Astrocyte (in vitro differentiated cells and primary cell): ENCODE data around the gene PRRT4. TPM values are rescaled to one million over a fixed set of nuclear protein-coding genes. Genes with fewer than 3 reads are reported as not detected.

Source experiments
- DNase-seq: peaks from one replicate; pipeline ENCODE4 v3.0.0-alpha.2; 2010; ENCODE audit warnings: low read depth
- FAIRE-seq: peaks from 2 replicates; lab custom pipeline; 2011; peaks lifted over from hg19 to GRCh38; lab: Jason Lieb, UNC
- H2AFZ ChIP-seq: 2 replicates; pipeline ENCODE4 v1.6.0; 2012; ENCODE audit warnings: low read depth, low read length, inconsistent platforms
- H3K27ac ChIP-seq: 2 replicates; pipeline ENCODE4 v1.5.1; 2011; ENCODE audit warnings: low read depth, low read length, inconsistent platforms
- H3K27me3 ChIP-seq: 2 replicates; pipeline ENCODE4 v1.6.0; 2011; ENCODE audit warnings: low read length, inconsistent platforms; ENCODE audit not compliant: insufficient read depth
- H3K36me3 ChIP-seq: 2 replicates; pipeline ENCODE4 v1.5.1; 2011; ENCODE audit warnings: low read length, inconsistent platforms; ENCODE audit not compliant: insufficient read depth
- H3K4me1 ChIP-seq: 2 replicates; pipeline ENCODE4 v1.5.1; 2011; ENCODE audit warnings: low read length, inconsistent platforms; ENCODE audit not compliant: insufficient read depth
- H3K4me2 ChIP-seq: 2 replicates; pipeline ENCODE4 v1.6.0; 2012; ENCODE audit warnings: low read length, inconsistent platforms
- H3K4me3 ChIP-seq: 2 replicates; pipeline ENCODE4 v1.5.1; 2011; ENCODE audit warnings: low read depth, mild to moderate bottlenecking, low read length, inconsistent platforms; ENCODE audit not compliant: insufficient read depth
- H3K79me2 ChIP-seq: 2 replicates; pipeline ENCODE4 v1.6.0; 2012; ENCODE audit warnings: mild to moderate bottlenecking, low read length, inconsistent platforms; ENCODE audit not compliant: insufficient read depth
- H3K9ac ChIP-seq: 2 replicates; pipeline ENCODE4 v1.6.0; 2012; ENCODE audit warnings: mild to moderate bottlenecking, low read length, inconsistent platforms
- H3K9me3 ChIP-seq: 2 replicates; pipeline ENCODE4 v1.5.1; 2012; ENCODE audit warnings: low read depth, mild to moderate bottlenecking, low read length, inconsistent platforms; ENCODE audit not compliant: insufficient read depth
- H4K20me1 ChIP-seq: 2 replicates; pipeline ENCODE4 v1.6.0; 2012; ENCODE audit warnings: low read length, inconsistent platforms; ENCODE audit not compliant: insufficient read depth
- H3K27ac Mint-ChIP-seq: one replicate; pipeline ENCODE4 v1.8.0; 2021; ENCODE audit warnings: mild to moderate bottlenecking, mixed read lengths; ENCODE audit not compliant: unreplicated experiment
- H3K27me3 Mint-ChIP-seq: one replicate; pipeline ENCODE4 v1.8.0; 2021; ENCODE audit warnings: low read depth, mixed read lengths; ENCODE audit not compliant: unreplicated experiment
- H3K36me3 Mint-ChIP-seq: one replicate; pipeline ENCODE4 v1.8.0; 2021; ENCODE audit warnings: low read depth, mixed read lengths; ENCODE audit not compliant: unreplicated experiment
- H3K4me1 Mint-ChIP-seq: one replicate; pipeline ENCODE4 v1.8.0; 2021; ENCODE audit warnings: low read depth, mixed read lengths; ENCODE audit not compliant: unreplicated experiment
- H3K4me3 Mint-ChIP-seq: one replicate; pipeline ENCODE4 v1.8.0; 2021; ENCODE audit warnings: mild to moderate bottlenecking, moderate library complexity, mixed read lengths; ENCODE audit not compliant: unreplicated experiment
- H3K9me3 Mint-ChIP-seq: one replicate; pipeline ENCODE4 v1.8.0; 2021; ENCODE audit warnings: mild to moderate bottlenecking, mixed read lengths; ENCODE audit not compliant: unreplicated experiment
- CTCF ChIP-seq: IDR thresholded peaks from 2 replicates; pipeline ENCODE4 v1.5.1; 2011; ENCODE audit warnings: low read depth, mild to moderate bottlenecking, inconsistent platforms, low read length, moderate library complexity; ENCODE audit not compliant: insufficient read depth
- EZH2 ChIP-seq: IDR thresholded peaks from 2 replicates; pipeline ENCODE4 v1.6.1; 2012; ENCODE audit warnings: mild to moderate bottlenecking, low read length, inconsistent platforms; ENCODE audit not compliant: insufficient read depth
- total RNA-seq: library from RNA; stranded (reverse); gene quantifications from 2 replicates; pipeline ENCODE4 v1.2.1, GENCODE V29; 2021

The PRRT4 gene
- total RNA-seq, 1 donor from 2014 or later = 0.93 TPM

GRCh38 chr7:128392446-128393327 lies 31.2 kb upstream of the PRRT4 start:
- TF ChIP-seq CTCF (no peak), EZH2 (no peak)
- Histone ChIP-seq H2AFZ (no peak overlapping the region), H3K36me3 (peaks cover 12% of the 10 kb centered on the region), H3K27me3 (peaks cover 5% of the 10 kb centered on the region), H3K27ac (no peak overlapping the region), H3K4me3 (no peak overlapping the region), H4K20me1 (peaks cover 11% of the 10 kb centered on the region), H3K9ac (no peak overlapping the region), H3K4me2 (no peak overlapping the region), H3K4me1 (no peaks in the 10 kb centered on the region), H3K9me3 (no peaks in the 10 kb centered on the region), H3K79me2 (no peaks in the 10 kb centered on the region)
- peaks cover 32% of the 10 kb centered on the region for H3K27me3 Mint-ChIP-seq
- H3K9me3 Mint-ChIP-seq = no peaks in the 10 kb centered on the region
- DNase-seq (no peak), FAIRE-seq (no peak)
- peaks cover 8% of the 10 kb centered on the region for H3K36me3 Mint-ChIP-seq
- no peaks in the 10 kb centered on the region for H3K4me1 Mint-ChIP-seq
- no peak overlapping the region for H3K4me3 Mint-ChIP-seq
- no peak overlapping the region for H3K27ac Mint-ChIP-seq

DNA sequence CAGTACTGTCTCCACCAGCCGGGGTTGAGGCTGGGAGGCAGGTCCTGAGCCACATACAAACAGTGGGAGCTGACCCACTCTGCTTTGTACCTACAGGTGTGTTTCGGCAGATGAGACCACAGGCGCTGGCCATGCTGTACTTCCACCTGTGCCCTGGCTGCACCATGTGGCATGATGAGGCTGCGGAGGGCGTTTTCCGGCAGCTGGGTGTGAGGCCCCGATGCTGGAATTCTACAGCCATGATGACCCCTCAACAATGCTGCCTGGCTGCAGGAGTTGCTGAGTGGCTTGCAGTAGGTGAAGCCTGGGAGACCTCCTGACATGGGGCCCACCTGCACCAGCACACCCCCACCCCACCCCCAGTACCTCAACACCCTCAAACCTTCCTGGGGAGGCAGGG lies 30.3 kb upstream of the PRRT4 start:
- Histone ChIP-seq H3K4me3 (no peak overlapping the region), H3K27ac (no peak overlapping the region), H2AFZ (no peak overlapping the region), H3K79me2 (no peaks in the 10 kb centered on the region), H3K9ac (no peak overlapping the region), H3K9me3 (no peaks in the 10 kb centered on the region), H3K4me2 (no peak overlapping the region), H3K27me3 (peaks cover 5% of the 10 kb centered on the region), H3K4me1 (no peaks in the 10 kb centered on the region), H3K36me3 (peaks cover 3% of the 10 kb centered on the region), H4K20me1 (peaks cover 4% of the 10 kb centered on the region)
- no peaks in the 10 kb centered on the region for H3K9me3 Mint-ChIP-seq
- no peak for TF ChIP-seq CTCF
- TF ChIP-seq EZH2 = no peak
- no peak for FAIRE-seq
- H3K4me1 Mint-ChIP-seq = no peaks in the 10 kb centered on the region
- H3K36me3 Mint-ChIP-seq = peaks cover 4% of the 10 kb centered on the region
- no peak overlapping the region for H3K27ac Mint-ChIP-seq
- H3K27me3 Mint-ChIP-seq = peaks cover 40% of the 10 kb centered on the region
- no peak overlapping the region for H3K4me3 Mint-ChIP-seq
- DNase-seq = no peak
